GM21390 (cell line): ENCODE data around the gene LIN28B.
"Not testable (repeated sequence)": the region's sequence is repeated elsewhere in the genome, so short reads cannot be mapped to it uniquely, and the experiment has no call there.

ENCODE experiments used
- ATAC-seq: cut with Tn5 transposase; IDR thresholded peaks from one replicate; pipeline ENCODE4 v1.9.1; 2021; ENCODE audit not compliant: unreplicated experiment

LIN28B gene

DNA sequence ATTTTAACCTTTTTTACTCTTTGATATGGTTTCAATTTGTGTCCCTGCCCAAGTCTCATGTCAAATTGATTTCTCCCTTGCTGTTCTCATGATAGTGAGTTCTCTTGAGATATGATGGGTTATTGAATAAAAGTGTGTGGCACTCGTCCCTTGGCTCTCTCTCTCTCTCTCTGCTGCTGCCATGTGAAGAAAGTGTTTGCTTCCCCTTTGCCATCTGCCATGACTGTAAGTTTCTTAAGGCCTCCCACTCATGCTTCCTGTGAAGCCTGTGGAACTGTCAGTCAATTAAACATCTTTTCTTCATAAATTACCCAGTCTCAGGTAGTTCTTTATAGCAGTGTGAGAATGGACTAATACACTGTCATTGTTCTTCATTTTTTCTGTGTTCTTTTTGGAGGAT is 48.5 kb downstream of the LIN28B start:
- ATAC-seq, result no peak

DNA sequence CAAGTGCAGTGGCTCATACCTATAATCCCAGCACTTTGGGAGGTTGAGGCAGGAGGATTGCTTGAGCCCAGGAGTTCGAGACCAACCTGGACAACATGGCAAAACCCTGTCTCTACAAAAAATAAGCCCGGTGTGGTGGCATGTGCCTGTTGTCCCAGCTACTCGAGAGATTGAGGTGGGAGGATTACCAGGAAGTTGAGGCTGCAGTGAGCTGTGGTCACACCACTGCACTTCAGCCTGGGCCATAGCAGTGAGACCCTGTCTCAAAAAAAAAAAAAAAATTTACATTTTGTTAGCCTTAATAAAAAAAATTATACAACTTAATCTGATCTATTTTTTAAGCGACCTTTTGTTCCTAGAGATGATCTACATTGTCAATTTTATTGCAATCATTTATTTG is 56.6 kb downstream of the LIN28B start:
- not testable (repeated sequence) for ATAC-seq

DNA sequence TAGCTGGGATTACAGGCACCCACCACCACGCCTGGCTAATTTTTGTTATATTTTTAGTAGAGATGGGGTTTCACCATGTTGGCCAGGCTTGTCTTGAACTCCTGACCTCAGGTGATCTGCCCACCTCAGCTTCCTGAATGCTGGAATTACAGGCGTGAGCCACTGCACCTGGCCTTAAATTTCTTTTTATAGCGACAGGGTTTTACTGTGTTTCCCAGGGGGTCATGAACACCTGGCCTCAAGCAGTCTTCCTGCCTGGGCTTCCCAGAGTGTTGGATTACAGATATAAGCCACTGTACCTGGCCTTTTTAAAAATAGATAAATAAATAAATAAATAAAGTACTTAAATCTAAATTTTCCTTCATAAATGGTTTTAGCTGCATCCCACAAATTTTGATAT is 57.5 kb downstream of the LIN28B start:
- ATAC-seq, result no peak

DNA sequence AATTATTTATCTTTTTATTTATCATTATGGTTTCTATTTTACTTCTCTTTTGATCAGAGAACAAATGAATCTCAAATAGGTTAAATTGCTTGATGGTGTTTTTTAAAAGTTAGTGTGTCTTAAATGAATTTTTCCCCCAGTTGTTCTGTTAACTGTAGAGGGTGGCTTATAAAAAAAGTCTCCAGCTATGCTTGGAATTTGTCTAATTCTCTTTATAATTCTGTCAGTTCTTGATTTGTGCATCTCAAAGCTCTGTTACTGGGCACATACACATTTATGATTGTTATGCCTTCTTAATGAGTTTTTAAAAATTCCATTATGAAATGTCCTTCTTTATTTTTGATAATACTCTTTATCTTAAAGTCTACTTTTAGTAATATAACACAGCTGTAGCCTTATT is 58.0 kb downstream of the LIN28B start:
- ATAC-seq, result no peak

DNA sequence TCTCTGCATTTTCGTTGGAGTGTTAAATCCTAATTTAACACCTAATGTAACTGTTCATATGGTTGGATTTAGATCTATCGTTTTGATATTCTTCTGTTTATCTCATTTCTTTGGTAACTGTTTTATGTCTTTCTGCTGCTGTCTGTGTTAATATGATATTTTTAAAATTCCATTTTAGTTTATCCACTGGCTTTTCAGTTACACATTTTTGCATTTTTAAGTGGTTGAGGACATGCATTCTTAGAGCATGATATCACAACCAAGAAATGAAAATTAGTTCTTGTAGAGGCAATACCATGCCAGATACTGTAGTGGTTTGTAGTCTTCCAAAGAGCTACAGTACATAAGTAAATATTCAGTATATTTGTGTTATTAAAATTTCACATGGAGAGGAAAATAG is 58.6 kb downstream of the LIN28B start:
- no peak for ATAC-seq

DNA sequence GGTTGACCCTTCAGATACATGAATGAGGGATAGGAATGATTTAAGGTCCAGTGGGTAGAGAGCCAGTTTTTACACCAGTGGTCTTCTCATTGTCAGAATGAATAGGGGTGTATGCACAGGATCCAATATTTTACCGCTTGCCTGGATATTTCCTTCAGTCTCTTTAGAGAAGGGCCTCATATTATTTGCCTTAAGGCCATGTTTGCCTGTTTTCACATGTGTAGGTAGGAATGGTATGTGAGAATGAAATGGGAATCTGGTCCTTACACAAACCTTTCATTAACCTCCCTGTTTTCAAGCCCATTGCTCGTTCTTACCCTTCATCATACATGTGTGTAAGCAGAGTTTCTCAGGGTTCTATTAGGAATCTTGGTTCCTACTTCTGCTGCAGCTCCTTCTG is 62.4 kb downstream of the LIN28B start:
- ATAC-seq, result no peak

DNA sequence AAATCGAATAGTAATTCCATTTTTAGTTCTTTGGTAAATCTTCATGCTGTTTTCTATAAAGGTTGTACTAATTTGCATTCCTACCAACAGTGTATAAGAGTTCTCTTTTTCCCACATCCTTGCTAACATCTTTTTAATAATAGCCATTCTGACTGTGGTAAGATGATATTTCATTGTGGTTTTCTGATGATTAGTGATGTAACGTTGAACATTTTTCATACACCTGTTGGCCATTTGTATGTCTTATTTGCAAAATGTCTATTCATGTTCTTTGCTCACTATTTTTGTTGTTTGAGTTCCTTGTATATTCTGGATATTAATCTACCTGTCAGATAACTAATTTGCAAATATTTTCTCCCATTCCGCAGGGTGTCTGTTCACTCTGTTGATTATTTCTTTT is 64.5 kb downstream of the LIN28B start:
- ATAC-seq, result no peak

DNA sequence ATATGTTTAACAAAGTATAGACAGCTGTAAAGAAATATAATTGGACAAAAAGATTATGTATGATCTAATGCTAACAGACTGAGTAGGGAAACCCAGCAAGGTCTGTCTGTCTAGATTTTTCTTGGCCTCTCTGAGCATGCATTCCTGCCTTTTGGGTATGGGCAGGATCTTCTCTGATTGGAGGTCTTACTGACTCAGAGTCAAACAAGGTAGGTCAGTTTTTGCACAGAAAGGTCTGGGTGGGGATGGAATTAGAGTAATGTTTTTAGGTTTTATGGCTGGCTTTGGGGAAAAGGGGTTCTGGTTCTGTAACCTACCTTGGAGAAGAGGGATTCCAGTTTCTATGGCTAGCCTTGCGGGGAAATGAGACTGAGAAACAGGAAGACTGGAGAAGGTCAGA is 65.5 kb downstream of the LIN28B start:
- no peak for ATAC-seq

DNA sequence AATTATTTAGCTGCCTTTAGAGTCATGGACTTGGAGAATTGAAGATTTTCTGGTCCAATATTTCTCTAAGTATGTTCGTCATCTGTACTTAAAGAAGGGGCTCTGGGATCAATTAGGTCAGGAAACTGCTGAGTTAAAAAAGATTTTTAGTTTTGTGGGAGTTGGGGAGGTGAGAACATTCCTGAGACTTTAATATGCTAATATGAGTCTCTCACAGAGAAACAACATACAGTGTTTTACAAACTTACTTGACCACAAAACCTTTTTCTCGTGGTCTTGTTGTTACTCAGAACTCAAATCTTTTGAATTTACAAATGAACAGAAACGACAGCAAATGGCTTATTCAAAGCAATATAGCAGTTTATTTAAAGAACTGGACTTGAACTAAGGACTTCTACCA is 67.9 kb downstream of the LIN28B start:
- ATAC-seq, result no peak

DNA sequence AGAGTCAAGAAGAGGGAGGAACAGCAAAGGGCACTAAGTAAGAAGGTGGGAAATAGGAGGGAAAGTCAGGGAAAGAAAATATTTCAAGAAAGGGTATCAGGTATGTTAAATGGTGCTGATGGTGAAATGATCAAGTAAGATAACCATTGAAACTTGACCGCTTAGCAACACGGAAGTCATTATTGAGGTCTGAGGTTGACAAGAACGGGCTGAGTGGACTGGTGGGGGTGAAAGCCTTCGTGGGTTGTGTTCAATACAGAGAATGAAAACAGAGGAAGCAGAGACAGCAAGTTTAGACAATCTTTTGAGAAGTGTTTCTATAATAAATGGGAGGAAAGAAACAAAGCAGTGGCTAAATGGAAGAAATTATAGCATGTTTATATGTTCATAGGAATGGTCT is 72.0 kb downstream of the LIN28B start:
- ATAC-seq, result no peak

DNA sequence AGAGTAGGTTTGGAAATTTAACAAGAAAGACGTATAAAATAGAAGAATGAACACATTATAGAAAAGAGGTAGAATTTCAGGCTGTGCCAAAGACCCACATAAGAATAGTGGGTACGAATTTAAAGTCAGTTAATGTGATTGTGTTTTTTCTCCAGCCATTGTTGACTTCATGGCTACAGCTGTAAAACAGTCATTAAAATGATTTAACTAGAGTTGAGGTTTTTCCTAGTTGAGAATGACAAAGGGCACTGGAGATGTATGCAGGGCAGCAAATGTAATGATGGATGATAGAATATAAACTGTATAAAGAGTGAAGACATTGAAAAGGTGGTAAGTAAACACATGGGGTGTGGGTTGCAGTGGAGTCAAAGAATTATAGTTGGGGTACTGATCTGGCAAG is 72.7 kb downstream of the LIN28B start:
- ATAC-seq, result no peak

DNA sequence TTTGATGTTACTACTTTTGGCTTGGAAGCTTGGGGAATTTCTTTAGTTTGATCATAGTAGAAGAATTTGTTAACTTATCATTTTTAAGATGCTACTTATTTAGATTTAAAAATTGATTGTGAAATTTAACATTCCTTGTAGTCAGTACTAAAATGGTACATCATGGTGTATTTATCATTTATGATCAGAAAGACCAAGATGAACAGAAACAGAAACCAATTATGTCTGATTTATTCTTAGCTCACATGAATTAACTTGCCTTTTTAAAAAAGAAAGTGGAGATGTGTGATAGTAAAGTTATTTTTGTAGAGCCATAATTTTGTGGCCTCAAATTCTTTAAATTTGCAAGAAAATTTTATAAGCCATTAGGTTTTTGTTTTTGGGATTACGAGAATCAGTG is 77.6 kb downstream of the LIN28B start:
- no peak for ATAC-seq

DNA sequence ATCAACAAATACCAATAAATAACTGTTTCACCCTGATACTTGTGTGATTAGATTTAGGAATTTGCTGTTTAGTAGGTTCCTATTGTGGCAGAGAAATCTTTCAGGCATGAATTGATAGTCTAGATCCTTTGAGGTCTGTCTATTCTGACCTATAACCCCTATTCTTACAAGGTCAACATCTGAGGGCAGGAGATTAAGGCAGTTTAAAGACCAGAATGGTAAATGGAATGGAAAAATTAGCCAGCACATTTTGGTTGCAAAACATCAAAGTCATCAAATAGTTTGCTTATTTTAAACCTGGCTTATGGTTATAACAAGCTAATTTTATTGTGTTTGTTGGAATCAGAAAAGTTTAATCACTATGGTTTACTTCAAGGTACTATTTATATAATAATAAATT is 78.4 kb downstream of the LIN28B start:
- no peak for ATAC-seq

DNA sequence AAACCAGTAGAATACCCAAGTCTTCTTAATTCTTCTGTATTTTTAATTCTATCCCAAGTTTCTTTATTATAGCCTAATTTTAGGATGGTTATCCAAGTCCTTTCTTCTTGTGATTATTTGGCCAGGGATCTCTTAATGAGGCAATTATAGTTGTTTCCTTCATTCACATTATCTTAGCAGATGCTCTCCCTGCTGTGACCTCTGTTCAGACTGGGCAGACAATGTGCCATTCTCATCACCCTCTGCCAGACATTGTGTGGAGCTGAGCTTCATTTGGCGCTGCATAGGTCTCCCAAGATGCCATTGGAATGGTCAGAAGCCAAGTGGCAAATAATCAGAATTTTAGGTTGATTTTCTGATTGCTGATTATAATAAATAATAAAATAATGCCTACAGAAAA is 79.4 kb downstream of the LIN28B start:
- no peak for ATAC-seq

DNA sequence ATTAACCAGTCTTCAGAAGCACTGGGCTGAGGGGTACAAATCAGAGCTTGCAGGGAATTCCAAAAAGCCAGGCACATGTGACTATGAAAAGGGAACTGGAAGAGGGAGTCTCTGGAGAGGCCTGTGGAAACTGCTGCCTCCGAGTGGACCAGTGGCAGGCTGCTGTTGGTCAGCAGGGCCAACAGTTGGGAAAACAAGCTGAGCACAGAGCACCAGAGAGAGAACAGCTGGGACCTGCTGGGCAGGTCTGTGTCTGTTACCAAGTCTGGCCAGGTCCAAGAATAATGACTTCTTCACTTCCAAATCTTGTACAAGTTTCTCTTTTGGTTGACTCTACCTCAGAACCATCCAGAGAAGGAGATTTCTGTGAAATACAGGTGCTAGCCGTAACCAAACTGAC is 81.4 kb downstream of the LIN28B start:
- ATAC-seq, result no peak

DNA sequence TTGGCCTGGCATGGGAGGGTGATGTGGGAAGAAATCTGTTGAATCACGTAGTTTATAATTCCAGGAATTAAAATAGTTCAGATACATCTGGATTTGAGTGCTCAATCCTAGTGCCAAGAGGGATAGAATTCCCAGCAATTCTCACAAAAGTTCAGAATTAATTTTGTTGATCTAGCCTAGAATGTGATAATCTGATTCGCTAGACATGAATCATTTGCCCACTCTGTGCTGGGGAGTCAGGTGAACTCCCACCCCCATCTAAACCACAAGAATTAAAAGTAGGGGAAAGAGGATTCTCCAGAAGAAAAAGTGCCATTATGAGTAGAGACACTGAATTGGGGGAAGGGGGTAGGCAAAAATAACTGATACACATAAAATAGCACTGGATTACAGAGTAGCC is 85.0 kb downstream of the LIN28B start:
- ATAC-seq, result no peak

DNA sequence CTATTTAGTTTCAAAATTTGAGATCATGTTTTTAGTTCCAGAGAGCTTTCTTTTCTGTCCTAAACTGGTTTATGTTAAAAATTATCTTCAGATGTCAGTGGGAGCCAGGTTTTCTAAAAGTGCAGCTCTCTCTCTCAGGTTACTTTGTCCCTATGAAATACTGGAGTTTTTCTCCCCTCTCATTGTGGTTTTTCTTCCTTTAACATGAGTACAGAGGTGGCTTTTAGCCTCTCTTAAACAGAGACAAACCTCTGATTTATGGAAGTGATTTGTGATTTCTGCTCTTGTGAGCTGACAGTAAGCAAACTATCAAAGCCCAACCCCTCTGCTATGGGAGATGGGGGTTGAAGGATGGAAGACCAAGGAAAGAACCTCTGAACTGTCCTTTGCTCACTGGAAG is 85.7 kb downstream of the LIN28B start:
- ATAC-seq, result no peak

DNA sequence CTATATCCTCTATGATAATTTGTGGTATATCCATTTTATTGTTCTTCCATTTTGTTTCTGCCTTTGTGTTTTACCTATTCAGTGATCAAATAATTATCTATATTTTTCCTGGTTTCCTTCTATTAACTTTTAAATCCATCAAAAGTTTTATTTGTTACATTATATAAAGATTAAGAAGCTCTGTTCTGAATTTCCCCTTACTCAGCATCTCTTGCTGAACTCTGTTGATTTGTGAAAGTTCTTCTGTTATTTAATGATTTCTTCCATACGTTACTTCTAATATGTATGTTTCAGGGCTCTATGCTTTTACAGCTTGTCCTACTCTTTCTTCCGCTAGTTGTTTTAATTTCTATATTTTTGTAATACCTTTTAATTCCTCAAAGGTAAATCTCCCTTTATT is 87.1 kb downstream of the LIN28B start:
- ATAC-seq, result no peak

DNA sequence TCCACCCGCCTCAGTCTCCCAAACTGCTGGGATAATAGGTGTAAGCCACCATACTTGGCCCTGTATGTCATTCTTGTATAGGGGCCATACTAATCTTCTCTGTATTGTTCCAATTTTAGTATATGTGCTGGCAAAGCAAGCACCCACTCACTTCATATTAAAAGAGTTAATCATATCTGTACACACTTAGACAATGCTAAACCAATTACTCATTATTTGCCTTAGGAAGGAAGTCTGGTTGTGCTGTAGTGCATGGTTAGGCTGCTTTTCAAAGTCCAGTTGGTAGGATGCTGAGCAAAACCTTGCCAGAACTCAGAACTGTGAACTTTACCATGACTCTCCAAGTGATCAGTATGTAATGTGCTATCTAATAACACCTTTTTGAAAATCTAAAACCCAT is 88.6 kb downstream of the LIN28B start:
- no peak for ATAC-seq

DNA sequence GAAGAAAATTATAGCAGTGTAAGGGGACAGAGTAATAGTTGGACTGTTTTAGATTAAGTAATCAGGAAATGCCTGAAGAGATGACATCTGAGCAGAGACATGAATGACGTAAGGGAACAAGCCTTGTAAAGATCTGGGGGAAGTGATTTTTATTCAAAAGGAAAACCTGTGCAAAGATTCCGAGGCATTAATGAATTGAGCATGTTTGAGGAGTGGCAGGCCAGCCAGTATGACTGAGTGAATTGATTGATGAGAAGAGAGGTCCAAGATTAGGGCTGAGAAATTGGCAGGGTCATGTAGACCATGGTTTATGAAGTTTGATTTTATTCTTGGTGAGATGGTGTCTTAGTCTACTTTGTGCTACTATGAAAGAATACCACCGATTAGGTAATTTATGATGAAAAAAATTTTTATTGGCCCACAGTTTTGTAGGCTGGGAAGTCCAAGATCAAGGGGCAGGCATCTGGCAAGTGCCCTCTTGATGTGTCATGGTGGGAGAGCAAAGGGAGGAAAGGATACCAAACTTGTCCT is 95.1 kb downstream of the LIN28B start:
- no peak for ATAC-seq

DNA sequence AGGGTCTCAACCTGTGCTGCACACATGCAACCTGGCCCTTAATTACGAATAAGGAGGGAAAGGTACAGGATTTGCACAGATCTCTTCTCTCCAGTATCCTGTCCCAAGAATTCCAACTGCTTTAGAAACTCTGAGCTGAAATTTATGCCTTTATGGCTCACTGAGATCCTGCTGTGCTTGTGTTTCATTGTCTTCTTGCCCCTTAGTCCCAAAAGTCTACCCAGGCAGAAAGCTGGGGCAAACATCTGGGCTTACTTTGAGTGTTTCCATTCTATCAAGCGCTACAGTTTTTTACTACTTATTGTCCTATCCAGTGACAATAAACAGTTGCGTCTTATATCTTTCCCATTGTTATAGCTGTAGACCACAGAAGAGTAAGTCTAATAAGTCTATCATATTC is 99.7 kb downstream of the LIN28B start:
- no peak for ATAC-seq

DNA sequence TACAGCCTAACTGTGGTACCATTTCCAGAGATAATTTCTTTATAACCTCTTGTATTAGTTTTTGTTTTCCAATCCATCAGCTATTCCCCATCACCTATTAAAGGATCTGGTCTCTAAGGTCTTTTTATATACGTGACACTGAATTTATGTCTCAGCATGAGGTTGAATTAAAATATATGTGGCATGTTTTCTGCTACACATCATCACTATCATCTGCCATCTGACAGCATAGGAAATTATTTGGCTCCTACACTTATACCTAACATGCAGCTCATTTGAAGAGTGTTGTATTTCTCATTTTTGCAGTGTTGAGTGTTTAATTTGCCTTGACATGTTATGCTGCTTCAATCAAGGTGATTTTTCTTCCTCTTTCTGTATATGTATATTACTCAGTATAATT is 100.3 kb downstream of the LIN28B start:
- no peak for ATAC-seq

DNA sequence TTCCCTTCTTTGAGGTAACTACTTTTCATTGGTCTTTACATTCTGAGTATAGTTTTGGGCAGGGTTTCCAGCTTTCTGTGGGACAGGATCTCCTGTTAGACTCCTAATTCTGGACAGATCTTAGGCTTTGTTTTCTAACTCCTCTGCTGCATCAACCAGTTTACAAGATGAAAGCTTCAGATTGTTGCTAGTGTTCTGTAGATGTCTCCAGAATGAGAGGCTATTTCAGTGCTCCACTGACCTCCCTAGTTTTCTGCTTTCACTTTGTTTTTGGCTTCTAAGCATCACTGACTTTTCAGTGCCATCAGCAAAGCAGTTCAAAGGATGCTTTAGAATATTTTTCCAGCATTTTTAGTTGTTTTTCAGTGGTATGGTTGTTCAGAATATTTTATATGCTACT is 101.4 kb downstream of the LIN28B start:
- ATAC-seq, result no peak

DNA sequence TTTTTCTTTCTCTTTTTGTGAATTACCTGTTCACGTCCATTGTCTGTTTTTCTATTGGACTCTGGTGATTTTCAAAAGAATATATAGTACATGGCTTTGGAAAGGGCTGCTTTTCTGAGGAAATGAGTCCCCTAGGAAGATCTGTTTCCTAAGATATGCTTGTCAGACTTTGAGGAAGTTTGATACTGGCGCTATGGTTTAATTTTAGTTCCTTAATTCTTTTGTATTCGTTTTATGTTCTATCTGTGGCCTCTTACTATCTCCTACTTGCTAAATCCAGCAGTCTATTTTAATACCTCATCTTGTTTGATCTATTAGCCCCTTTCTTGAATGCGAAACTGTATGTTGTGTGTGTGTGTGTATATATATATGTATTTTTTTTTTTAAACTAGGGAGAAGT is 101.9 kb downstream of the LIN28B start:
- ATAC-seq, result no peak
